ENCODE data around the gene STAT6.

The STAT6 gene

DNA sequence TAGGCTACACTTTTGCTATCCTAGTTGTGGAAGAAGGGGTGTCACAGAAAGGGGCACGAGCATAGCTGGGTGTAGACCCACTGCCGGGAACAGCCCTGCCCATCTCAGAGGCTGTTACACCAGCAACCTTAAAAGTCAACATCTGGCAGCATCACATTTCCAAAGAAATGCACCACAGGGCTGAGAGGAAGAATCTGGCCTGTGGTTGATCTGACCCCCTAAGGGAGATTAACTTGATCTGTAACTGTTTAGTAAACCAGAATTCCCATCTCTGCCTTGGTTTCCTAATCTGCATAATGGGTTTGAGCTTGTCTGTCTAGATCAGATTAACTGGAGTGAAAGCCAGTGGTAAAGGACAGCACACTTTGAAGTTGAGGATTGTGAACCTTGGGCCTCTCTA is 34.9 kb upstream of the STAT6 start:
- in situ Hi-C loops (cut with MboI; ENCODE audit: low sequenced_read_pairs): no loop called here

DNA sequence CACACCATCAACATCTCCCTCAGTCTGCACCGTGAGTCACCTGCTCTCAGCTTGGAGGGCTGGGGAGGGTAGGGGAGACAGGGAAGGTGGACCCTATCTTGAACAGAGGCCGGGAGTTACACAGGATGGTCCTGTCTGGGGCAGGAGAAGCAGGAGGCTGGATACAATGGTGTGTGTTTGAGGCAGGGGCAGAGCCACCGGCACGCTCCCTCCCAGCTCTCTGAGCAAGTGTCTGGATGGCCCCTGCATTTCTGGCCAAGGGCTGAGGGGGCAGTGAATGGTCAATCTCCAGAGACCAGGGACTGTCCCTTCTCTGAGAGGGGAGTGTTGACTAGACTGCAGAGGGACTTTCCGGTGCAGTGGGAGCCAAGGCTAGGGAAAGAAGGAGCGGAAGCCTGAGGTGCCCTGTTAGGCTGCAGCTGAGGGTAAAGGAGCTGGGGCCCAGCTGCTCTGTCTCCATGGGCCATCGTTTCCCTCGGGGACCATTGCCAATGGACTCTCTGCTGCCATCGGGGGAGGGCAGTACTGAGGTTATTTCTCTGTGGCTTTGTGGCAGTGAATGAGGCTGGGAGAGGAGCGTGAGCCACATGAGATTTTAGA is 34.4 kb upstream of the STAT6 start:
- in situ Hi-C loops (cut with MboI; ENCODE audit: low sequenced_read_pairs): no loop called here

DNA sequence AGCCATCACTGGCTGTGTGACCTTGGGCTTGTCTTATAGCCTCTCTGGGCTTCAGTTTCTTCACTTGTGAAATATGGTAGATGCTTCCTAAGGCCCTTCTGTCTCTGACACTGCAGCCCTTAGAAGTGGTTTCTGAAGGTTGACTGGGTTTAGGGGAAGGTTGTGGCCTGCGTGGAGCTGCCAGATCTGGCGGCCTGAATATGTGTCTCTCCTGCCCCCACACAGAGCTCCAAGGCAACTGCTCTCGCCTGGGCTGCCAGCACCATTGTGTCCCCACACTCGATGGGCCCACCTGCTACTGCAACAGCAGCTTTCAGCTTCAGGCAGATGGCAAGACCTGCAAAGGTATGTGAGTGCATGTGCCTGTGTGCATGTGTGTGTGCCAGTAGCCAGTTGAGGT is 32.3 kb upstream of the STAT6 start:
- in situ Hi-C loops (cut with MboI; ENCODE audit: low sequenced_read_pairs): no loop called here

- in situ Hi-C loops (cut with MboI; ENCODE audit: low sequenced_read_pairs): no loop called here
These were observed 31.6 kb upstream of the STAT6 start for GRCh38 chr12:57142727-57143126.

DNA sequence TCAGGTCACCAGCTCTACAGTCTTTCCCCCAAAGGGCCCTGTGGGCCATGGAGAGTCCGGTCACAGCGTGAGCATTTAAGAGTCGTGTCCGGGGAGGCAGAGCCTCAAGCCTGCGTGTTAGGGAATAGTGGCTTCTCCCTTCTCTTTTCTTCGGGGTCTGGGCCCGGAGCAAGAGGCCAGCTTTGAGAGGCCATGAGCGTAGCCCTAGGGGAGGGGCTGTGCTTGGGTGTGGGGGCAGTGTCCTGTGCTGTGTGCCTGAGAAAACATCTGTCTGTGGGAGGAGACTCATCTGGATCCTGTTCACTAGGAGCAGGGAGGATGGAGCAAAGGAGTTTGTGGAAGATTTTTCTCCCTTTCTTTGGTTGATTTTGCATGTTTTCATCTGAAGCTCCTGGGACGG is 31.0 kb upstream of the STAT6 start:
- in situ Hi-C loops (cut with MboI; ENCODE audit: low sequenced_read_pairs): no loop called here

GRCh38 chr12:57141249-57141648 is 30.1 kb upstream of the STAT6 start:
- in situ Hi-C loops (cut with MboI; ENCODE audit: low sequenced_read_pairs): no loop called here

- in situ Hi-C loops (cut with MboI; ENCODE audit: low sequenced_read_pairs): no loop called here
These were observed 28.9 kb upstream of the STAT6 start for GRCh38 chr12:57139796-57140649.

GRCh38 chr12:57138526-57139272 is 27.5 kb upstream of the STAT6 start:
- in situ Hi-C loops (cut with MboI; ENCODE audit: low sequenced_read_pairs): no loop called here

DNA sequence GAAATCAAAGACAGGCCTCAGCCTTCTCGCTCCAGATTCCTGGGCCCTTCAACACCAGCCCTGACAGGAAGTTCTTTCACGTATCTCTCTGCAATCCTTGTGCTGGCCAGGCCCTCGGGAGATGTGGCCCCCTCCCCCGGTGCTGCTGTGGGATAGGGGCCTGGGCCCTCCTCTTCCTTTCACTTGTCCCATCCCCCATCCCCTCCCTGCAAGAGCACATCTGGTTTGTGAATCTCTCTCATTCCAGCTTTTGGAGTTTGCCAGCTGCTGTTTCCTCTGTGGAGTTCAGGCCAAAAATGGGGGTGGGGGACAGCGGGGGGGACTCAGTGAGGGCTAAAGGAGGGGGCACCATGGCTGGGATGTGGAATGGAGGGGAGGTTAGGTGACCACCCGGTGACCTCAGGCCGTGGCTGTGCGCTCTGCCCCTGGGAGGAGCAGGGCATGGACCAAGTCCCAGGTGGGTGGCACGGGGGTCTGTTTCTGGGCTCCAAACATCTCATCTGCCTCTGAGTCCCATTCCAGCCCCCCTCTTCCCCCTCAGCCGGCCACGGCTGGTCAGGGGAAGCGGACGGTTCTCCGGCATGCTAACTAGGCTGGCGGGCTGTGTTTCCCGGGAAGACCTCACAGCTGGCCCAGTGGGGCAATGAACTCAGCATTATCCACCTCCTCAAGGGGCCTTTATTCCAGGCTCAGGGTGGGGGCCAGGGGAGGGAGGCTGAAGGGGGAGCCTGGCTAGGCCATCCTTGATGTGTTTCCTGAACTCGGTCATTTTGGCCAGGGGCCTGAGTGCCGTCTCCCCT is 24.6 kb upstream of the STAT6 start:
- in situ Hi-C loops (cut with MboI; ENCODE audit: low sequenced_read_pairs): no loop called here

GRCh38 chr12:57134949-57135348 is 23.8 kb upstream of the STAT6 start:
- in situ Hi-C loops (cut with MboI; ENCODE audit: low sequenced_read_pairs): no loop called here

GRCh38 chr12:57133916-57134315 is 22.8 kb upstream of the STAT6 start:
- in situ Hi-C loops (cut with MboI; ENCODE audit: low sequenced_read_pairs): no loop called here

- in situ Hi-C loops (cut with MboI; ENCODE audit: low sequenced_read_pairs): no loop called here
These were observed 21.9 kb upstream of the STAT6 start for GRCh38 chr12:57133013-57133569.

DNA sequence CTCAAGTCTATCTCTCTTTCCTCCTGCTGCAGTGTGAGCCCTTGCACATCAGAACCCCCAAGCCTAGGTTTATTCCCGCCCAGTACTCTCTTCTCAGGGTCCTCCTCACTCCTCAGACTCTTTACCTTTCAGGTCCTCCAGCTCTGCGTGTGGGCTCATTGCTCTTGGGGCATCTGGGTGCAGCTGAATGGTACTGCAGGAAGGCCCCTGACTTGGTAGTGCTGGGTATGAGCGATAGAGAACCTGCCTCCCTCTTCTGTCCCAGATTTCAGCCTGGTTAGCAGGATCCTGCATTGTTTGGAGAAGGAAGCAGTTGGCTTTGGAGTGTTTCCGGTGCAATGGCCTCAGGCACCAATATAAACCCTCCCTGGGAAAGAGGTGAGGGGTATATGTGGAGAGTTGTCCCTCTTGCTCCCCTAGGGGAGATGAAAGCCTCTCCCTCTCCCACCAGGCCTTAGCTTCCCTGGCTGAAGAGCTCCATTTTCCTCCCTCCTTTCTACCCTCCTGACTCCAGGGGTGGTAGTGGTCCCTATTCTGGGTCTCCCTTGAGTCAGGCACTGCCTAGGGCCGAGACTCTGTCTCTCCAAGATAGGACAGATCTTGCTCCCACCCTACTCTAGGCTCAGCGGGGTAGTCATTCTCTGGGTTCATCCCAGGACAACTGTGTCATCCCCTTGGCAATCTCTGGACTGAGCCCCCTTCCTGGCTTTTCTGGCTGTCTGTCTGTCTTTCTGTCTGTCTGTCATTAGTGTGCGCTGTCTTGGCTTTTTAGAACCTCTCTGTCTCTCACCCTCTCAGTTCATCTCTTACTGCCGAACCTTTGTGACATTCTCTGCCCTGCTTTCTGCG is 21.0 kb upstream of the STAT6 start:
- in situ Hi-C loops (cut with MboI; ENCODE audit: low sequenced_read_pairs): no loop called here

- in situ Hi-C loops (cut with MboI; ENCODE audit: low sequenced_read_pairs): no loop called here
These were observed 19.8 kb upstream of the STAT6 start for GRCh38 chr12:57130941-57131340.

DNA sequence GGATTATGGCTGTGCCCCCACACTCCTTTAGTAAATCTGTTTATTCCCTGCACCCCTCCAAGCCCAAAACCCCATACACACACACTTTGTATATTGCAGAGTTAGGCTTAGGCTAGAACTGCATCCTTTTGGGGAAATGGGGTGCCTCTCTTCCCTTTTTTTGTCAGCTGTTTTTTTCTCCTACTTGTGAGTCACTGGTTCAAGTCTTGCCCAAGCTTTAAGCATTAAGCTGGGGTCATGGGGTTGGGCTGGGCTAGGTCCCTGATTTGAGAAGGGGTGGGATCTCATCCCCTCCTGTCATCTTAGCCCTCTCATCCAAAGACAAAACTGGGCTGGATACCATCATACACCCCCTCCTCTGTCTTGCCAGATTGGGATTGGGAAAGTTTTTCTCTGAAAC is 18.7 kb upstream of the STAT6 start:
- in situ Hi-C loops (cut with MboI; ENCODE audit: low sequenced_read_pairs): no loop called here

GRCh38 chr12:57129321-57129842 is 18.2 kb upstream of the STAT6 start:
- in situ Hi-C loops (cut with MboI; ENCODE audit: low sequenced_read_pairs): no loop called here

- in situ Hi-C loops (cut with MboI; ENCODE audit: low sequenced_read_pairs): no loop called here
These were observed 17.5 kb upstream of the STAT6 start for GRCh38 chr12:57128519-57129247.

DNA sequence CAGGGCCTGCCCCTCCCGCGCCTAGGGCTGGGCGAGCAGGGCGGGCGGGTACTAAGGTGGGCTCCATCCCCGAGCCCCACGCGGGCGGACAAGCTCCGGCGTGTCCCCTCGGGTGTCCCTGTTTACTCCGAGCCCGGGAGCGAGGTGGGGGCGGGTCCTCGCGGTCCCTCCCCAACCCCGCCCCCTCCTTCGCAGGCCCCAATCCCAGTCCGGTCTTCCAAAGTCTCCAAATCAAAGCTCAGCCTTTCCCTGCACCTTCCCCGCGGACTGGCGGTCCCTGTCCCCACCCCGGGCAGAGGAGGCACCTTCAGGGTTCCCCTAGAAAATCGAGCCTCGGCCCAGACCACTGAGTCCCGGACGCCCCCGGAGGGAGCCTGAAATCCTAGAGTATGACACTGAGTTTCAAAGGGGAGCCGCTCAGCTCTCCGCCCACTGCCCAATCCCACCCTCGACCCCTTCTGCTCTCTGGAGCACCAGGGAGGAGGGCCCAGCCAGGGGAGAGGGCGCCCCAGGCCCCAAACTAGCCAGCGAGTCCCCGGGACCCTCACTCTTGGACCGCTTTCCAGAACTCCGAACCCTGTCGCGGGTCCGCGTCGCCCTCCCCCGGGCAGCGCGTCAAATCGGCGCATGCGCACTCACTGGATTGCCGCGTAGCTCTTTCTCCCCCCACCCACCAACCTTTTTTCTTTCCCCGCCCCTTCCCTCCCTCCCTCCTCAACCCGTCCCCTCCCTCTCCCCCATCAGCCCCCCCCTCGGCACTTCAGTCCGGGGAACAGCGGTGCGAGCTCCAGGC is 16.8 kb upstream of the STAT6 start, which contains the start of gene LRP1:
Gene LRP1 (plus strand): TSS at position 758 of the 793 bp plus-strand sequence. CDS start 482 bp downstream, outside the sequence.
- in situ Hi-C loops (cut with MboI; ENCODE audit: low sequenced_read_pairs): no loop called here
